GM12891 (cell line): ENCODE measurements around the gene KCNIP1.

Source experiments
- PAX5 ChIP-seq: IDR thresholded peaks from 2 replicates; pipeline ENCODE4 v1.6.1; 2011; ENCODE audit warnings: low read length, moderate library complexity, mild to moderate bottlenecking; ENCODE audit not compliant: insufficient read depth, severe bottlenecking
- TAF1 ChIP-seq: IDR thresholded peaks from 2 replicates; pipeline ENCODE4 v1.6.1; 2011; ENCODE audit warnings: low read depth, low read length, control low read depth

- TF ChIP-seq PAX5 (no peak), TAF1 (no peak)
These were observed 110.3 kb downstream of the KCNIP1 start for GRCh38 chr5:170614065-170614490.
